ENCODE measurements around the gene ADCY5. TPM values are rescaled to one million over a fixed set of nuclear protein-coding genes. Genes with fewer than 3 reads are reported as not detected.
A peak's percentile ranks its signal among the peaks of the same experiment; 100 is the strongest.

ADCY5 gene
- total RNA-seq, 2 donors from 2014 or later: 12.9 to 69.6 TPM

GRCh38 chr3:123349566-123350435 is 99.1 kb downstream of the ADCY5 start:
- no peaks in the 10 kb centered on the region for H3K27me3 ChIP-seq (replicated peaks; ENCODE audit: insufficient read depth)
- 78% methylated on average over 15 of the region's 15 CpGs for WGBS
- no peak overlapping the region for H3K27ac ChIP-seq
- TF ChIP-seq POLR2A (IDR thresholded peaks at IDR 0.05) (no peak), POLR2AphosphoS5 (IDR thresholded peaks at IDR 0.05) (no peak)
- TF ChIP-seq, protein P1, sequence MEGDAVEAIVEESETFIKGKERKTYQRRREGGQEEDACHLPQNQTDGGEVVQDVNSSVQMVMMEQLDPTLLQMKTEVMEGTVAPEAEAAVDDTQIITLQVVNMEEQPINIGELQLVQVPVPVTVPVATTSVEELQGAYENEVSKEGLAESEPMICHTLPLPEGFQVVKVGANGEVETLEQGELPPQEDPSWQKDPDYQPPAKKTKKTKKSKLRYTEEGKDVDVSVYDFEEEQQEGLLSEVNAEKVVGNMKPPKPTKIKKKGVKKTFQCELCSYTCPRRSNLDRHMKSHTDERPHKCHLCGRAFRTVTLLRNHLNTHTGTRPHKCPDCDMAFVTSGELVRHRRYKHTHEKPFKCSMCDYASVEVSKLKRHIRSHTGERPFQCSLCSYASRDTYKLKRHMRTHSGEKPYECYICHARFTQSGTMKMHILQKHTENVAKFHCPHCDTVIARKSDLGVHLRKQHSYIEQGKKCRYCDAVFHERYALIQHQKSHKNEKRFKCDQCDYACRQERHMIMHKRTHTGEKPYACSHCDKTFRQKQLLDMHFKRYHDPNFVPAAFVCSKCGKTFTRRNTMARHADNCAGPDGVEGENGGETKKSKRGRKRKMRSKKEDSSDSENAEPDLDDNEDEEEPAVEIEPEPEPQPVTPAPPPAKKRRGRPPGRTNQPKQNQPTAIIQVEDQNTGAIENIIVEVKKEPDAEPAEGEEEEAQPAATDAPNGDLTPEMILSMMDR (IDR thresholded peaks at IDR 0.05): no peak
- H3K9me3 ChIP-seq: no peaks in the 10 kb centered on the region
- intact Hi-C loops (cut with DNase I): no loop called here
- H3K36me3 ChIP-seq: no peaks in the 10 kb centered on the region
- DNase-seq (ENCODE audit: low spot score): no peak
- H3K4me1 ChIP-seq (replicated peaks): no peaks in the 10 kb centered on the region
- H3K4me3 ChIP-seq: no peak overlapping the region

DNA sequence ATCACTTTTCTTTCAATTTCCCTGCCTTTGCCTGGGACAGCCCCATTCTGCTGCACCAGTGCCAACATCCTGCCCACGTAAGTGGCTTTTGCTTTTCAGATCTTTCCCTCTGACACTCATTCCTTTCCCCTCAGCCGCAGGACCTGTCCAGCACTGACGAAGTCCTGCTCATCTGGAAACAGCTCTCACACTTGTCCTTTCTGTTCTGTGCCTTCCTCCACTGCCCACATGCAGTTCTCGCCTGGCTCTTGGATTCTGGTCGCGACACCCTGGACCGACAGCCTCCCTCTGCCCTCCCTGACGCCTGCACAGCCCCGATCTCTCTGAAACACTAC is 99.7 kb downstream of the ADCY5 start:
- intact Hi-C loops (cut with DNase I): no loop called here
- Histone ChIP-seq H3K9me3 (no peaks in the 10 kb centered on the region), H3K4me3 (no peak overlapping the region), H3K27ac (no peak overlapping the region), H3K27me3 (replicated peaks; ENCODE audit: insufficient read depth) (no peaks in the 10 kb centered on the region), H3K36me3 (no peaks in the 10 kb centered on the region), H3K4me1 (replicated peaks) (no peaks in the 10 kb centered on the region)
- 87% methylated on average over 9 of the region's 9 CpGs for WGBS
- DNase-seq (ENCODE audit: low spot score): no peak
- TF ChIP-seq, protein P1 (IDR thresholded peaks at IDR 0.05): no peak
- TF ChIP-seq POLR2AphosphoS5 (IDR thresholded peaks at IDR 0.05) (no peak), POLR2A (IDR thresholded peaks at IDR 0.05) (no peak)

- TF ChIP-seq, protein P1 (IDR thresholded peaks at IDR 0.05): no peak
- TF ChIP-seq POLR2AphosphoS5 (IDR thresholded peaks at IDR 0.05) (no peak), POLR2A (IDR thresholded peaks at IDR 0.05) (no peak)
- DNase-seq (ENCODE audit: low spot score): no peak
- Histone ChIP-seq H3K27me3 (replicated peaks; ENCODE audit: insufficient read depth) (no peaks in the 10 kb centered on the region), H3K4me3 (no peak overlapping the region), H3K4me1 (replicated peaks) (no peaks in the 10 kb centered on the region), H3K27ac (no peak overlapping the region), H3K36me3 (no peaks in the 10 kb centered on the region), H3K9me3 (no peaks in the 10 kb centered on the region)
- 89% methylated on average over 12 of the region's 12 CpGs for WGBS
- intact Hi-C loops (cut with DNase I): no loop called here
These were observed 100.3 kb downstream of the ADCY5 start for GRCh38 chr3:123348471-123349200.

GRCh38 chr3:123347691-123348264 is 101.1 kb downstream of the ADCY5 start:
- WGBS: 63% methylated on average over 15 of the region's 15 CpGs
- Histone ChIP-seq H3K9me3 (no peaks in the 10 kb centered on the region), H3K4me1 (replicated peaks) (no peaks in the 10 kb centered on the region), H3K27ac (peak overlapping the region in 1 of 2 donors; percentile 42), H3K4me3 (no peak overlapping the region), H3K36me3 (no peaks in the 10 kb centered on the region), H3K27me3 (replicated peaks; ENCODE audit: insufficient read depth) (no peaks in the 10 kb centered on the region)
- no peak for DNase-seq (ENCODE audit: low spot score)
- intact Hi-C loops (cut with DNase I): no loop called here
- TF ChIP-seq POLR2A (IDR thresholded peaks at IDR 0.05): no peak
- no peak for TF ChIP-seq POLR2AphosphoS5 (IDR thresholded peaks at IDR 0.05)
- TF ChIP-seq, protein P1 (IDR thresholded peaks at IDR 0.05): no peak

All from prostate gland (tissue), 2 donors.